LNCAP (cell line): Measurements from ENCODE around the gene GIGYF2.

Experiments used
- CTCF ChIP-seq: fragments of 450-650 bp; IDR thresholded peaks from 2 replicates; pipeline ENCODE4 v1.5.1; 2017; ENCODE audit warnings: mild to moderate bottlenecking

GIGYF2 gene

GRCh38 chr2:232886632-232887031, 189.5 kb downstream of the GIGYF2 start:
- no peak for TF ChIP-seq CTCF

- no peak for TF ChIP-seq CTCF
Observed at GRCh38 chr2:232887171-232887850, 190.2 kb downstream of the GIGYF2 start.

- no peak for TF ChIP-seq CTCF
Observed at GRCh38 chr2:232888099-232888836, 191.1 kb downstream of the GIGYF2 start.

- no peak for TF ChIP-seq CTCF
Observed at GRCh38 chr2:232888839-232889529, 191.9 kb downstream of the GIGYF2 start.

- TF ChIP-seq CTCF, result no peak
Observed at GRCh38 chr2:232889876-232890401, 192.8 kb downstream of the GIGYF2 start.

GRCh38 chr2:232890536-232890895, 193.4 kb downstream of the GIGYF2 start:
- TF ChIP-seq CTCF, result no peak

- no peak for TF ChIP-seq CTCF
Observed at GRCh38 chr2:232890896-232891601, 193.9 kb downstream of the GIGYF2 start.
